ENCODE results near the gene ARHGEF38.

GRCh38 chr4:105555409-105555808, 3.0 kb downstream of the ARHGEF38 start:
- TF ChIP-seq POLR2AphosphoS5 (IDR thresholded peaks at IDR 0.05) (no peak), POLR2A (IDR thresholded peaks at IDR 0.05) (no peak)
